GM19193 (cell line): ENCODE data around the gene NKAIN1.

Experiments
- POLR2A ChIP-seq: IDR thresholded peaks from 4 replicates; pipeline ENCODE4 v1.6.1; 2011; ENCODE audit not compliant: insufficient read depth, insufficient read length; ENCODE audit errors: extremely low read depth

NKAIN1 gene

DNA sequence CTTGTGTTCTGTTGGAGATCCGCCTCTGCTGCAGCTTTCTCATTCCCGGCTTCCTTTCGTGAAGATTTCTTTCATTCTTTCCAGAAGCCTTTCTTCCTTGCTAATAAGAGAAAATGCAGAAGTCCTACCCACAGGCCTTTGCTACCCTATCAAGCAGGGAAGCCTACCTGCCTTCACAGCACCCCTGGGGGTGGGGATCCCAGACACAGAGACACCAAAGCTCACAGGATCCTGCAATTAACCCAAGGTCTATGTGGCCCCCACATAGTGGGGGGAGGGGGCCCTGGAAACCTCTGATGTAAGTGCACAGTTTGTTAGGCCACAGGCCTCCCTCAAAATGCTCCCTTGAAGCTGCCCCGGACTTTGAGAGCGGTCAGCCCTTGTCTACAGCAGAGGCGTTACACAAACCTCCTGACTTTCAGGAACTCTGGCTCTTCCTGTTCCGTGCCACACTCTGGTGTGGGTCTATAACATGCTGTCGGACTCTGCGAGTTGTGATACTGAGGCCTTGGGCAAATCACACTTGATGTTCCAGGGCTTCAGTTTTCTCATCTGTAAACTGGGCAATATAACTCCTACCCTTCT, 31.2 kb downstream of the NKAIN1 start:
- no peak for TF ChIP-seq POLR2A

- TF ChIP-seq POLR2A, result no peak
These were observed 32.1 kb downstream of the NKAIN1 start for GRCh38 chr1:31207569-31207968.

DNA sequence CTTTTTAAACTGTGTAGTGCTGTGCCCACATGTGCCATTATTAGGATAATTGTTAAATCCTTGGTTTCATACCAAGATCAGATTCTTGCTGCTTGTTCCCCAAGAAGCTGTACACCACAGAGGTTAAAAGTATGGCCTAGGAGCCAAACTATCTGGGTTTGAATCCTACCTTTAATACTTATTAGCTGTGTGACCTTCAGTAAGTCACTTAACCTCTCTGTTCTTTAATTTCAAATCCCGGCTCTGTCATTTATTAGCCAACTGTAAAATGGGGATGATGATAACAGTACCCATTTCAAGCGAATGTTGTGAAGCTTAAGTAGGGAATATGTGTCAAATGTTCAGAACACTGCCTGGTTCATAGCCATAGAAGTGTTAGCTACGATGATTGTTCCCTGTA, 32.6 kb downstream of the NKAIN1 start:
- no peak for TF ChIP-seq POLR2A

GRCh38 chr1:31203215-31203614, 36.5 kb downstream of the NKAIN1 start:
- TF ChIP-seq POLR2A, result no peak

DNA sequence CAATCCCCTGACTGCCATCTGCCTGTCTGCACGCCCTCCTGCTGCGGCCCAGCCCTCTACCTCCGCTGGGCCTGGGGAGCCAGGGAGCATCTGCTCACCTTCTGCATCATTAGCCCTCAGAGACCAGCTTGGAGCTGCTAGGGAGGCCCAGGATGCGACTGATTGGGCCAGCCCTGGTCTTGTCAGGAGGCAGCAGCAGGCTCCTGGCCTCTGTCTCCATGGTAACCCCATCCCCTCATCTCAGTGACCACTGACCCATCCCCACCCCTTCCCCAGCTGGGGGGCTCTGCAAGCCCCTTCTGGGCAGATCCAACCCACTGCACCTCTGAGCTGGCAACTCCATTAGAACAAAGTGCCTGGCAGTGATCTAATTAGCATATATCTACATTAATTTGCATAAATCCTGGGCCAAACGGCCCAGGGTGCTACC, 37.7 kb downstream of the NKAIN1 start:
- no peak for TF ChIP-seq POLR2A

DNA sequence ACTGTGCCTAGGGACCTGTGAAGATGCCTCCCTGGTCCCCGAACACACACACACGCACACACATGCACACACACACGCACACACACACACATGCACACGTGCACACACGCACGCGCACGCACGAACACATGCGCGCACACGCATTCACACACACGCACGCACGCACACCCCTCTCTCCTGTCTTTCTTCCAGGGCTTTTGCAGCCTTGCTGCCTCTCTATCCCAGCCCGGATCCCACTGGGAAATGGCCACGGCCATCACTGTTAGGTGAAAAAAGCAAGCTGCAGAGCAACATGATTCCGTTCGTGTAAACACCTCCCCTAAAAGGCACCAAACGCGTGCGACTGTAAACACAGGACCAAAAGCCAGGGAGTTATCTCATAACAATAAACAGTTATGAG, 39.7 kb downstream of the NKAIN1 start:
- TF ChIP-seq POLR2A, result no peak

GRCh38 chr1:31199236-31199790, 40.4 kb downstream of the NKAIN1 start:
- no peak for TF ChIP-seq POLR2A

GRCh38 chr1:31198600-31198999, 41.1 kb downstream of the NKAIN1 start:
- TF ChIP-seq POLR2A, result no peak

GRCh38 chr1:31198150-31198549, 41.5 kb downstream of the NKAIN1 start:
- no peak for TF ChIP-seq POLR2A

- TF ChIP-seq POLR2A, result no peak
These were observed 43.0 kb downstream of the NKAIN1 start for GRCh38 chr1:31196685-31197084.

- TF ChIP-seq POLR2A, result no peak
These were observed 46.0 kb downstream of the NKAIN1 start for GRCh38 chr1:31193729-31194128.

DNA sequence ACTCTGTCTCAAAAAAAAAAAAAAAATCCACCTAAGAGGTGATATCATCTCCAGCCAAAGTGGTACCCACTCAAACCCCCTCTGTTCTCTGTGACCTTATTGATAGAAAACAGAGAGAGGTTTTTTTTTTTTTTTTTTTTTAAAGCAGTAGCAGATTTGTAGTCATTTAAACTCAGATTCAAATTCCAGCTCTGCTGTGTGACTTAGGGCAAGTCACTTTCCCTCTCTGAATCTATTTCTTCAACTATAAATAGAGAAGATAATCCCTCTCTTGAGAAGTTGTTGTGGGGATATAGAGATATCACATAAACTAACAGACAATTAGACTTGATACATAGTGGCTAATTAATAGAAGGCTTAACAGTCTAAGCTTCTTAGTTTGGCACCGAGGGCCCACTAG, 48.4 kb downstream of the NKAIN1 start:
- no peak for TF ChIP-seq POLR2A

DNA sequence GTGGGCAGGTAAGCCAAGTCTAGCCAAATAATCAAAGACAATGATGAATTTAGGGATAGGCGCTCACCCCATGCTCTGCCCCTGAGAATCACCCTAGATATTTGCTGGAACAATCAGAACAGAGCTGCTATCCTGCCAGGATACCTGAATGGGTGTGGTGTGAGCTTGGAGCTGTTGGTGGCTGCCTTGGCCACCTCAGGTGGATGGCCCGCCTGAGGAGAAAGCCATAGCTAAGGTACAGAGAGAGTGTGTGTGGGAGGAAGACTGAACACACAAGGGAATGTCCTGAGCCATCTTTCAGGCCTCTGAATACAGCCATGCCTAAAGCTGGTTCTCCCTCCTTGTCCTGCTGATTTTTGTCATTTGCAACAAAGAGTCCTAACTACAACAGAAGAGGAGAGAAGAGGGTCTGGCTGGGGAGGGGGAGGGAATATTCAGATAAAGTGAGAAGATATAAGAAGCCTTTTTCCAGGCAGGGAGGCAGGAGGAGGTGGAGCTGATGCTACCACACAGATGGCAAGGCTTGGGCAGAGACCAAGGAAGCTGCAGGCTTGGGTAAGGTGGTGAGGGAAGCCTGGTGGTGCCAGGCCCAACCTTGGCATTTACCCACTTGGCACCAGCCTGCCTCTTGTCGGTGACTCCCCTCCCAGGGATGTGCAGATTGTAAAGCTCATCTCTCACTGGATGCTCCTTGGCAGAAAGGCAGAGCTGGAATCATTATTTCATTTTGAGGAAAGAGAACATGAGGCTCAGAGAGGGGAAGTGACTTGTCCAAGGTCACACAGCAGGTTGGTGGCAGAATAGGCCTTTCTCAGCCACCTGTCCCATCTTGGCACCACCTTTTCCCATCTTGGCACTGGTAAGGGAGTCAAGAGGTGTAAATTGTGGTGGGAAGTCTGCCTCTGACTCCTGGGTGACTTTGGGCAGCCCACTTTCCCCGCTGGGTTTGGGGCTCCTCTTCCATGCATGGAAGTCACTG, 49.7 kb downstream of the NKAIN1 start:
- TF ChIP-seq POLR2A, result no peak

GRCh38 chr1:31183927-31184554, 55.6 kb downstream of the NKAIN1 start:
- TF ChIP-seq POLR2A, result no peak

GRCh38 chr1:31183126-31183525, 56.6 kb downstream of the NKAIN1 start:
- TF ChIP-seq POLR2A, result no peak
